CD1c-positive myeloid dendritic cell (primary cell): ENCODE measurements around the gene PIGN.
"Not testable (repeated sequence)": the region's sequence is repeated elsewhere in the genome, so short reads cannot be mapped to it uniquely, and the experiment has no call there.

ENCODE experiments used
- DNase-seq: peaks from one replicate; pipeline ENCODE4 v3.0.0-alpha.2; 2016; ENCODE audit errors: extremely low spot score

The PIGN gene

GRCh38 chr18:62054929-62055498, 131.8 kb downstream of the PIGN start:
- DNase-seq = no peak

DNA sequence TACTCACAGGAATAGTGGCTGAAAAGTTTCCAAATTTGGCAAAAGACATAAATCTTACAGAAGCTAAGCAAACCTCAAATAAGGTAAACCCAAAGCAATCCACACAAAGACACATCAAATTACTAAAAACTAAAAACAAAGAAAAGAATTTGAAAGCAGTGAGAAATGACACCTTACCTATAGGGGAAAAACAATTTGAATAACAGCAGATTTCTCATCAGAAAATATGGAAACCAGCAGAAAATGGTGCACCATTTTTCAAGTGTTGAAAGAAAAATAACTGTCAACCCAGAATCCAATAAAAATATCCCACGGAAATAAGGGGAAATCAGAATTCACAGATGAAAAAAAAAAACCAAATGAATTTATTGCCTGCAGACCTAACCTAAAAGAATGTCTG, 138.6 kb downstream of the PIGN start:
- no peak for DNase-seq

DNA sequence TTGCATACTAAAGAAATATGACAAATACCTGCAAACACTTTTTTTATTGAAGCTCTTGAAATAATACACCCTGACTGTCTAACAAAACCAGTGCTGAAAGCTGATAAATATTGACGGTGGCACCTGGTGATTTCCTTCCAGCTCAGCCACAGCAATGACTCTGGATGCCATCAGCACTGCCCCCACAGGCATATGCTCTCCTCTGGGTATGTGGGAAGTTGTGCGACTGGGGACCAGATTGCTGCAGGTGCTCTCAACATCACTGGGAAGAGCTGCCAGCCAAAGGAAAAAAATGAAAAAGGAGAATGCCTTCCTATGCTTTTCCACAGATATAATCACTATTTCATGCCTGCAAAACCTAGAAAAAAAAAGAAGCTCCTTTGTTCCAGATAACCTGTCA, 141.5 kb downstream of the PIGN start:
- DNase-seq = no peak

GRCh38 chr18:62044490-62045000, 142.3 kb downstream of the PIGN start:
- DNase-seq = no peak

DNA sequence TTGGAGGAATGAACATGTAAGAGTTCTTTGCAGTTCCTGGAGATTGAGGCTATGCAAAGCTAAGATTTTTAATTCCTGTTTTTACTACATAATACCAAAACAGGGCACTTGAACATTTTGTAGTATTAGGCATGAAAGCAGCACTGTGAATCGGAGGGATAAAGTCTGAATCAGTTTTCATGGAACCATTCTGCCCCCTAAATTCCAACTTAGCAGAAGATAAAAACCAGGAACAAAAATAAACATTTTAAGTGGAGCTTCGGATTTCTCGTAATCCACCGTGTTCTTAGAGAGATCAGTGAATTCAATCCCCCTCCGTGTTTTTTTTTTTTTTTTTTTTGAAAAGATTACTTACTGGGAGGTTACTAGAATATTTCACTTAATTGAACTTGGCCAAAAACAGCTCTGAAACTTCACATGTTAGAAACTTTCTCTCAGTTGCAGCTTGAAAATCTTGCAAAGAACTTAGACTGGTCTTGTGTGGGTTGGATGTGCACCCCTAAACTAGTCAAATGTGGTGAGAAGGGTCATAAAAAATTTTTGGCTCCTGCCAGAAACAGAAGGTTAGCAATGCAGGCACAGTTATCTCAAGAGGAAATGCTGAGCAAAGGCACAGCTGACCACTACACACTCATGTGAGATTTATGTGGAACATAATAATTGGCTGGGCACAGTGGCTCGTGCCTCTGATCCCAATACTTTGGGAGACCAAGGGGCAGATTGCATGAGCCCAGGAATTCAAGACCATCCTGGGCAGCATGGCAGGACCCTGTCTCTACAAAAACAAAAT, 148.7 kb downstream of the PIGN start:
- no peak for DNase-seq

DNA sequence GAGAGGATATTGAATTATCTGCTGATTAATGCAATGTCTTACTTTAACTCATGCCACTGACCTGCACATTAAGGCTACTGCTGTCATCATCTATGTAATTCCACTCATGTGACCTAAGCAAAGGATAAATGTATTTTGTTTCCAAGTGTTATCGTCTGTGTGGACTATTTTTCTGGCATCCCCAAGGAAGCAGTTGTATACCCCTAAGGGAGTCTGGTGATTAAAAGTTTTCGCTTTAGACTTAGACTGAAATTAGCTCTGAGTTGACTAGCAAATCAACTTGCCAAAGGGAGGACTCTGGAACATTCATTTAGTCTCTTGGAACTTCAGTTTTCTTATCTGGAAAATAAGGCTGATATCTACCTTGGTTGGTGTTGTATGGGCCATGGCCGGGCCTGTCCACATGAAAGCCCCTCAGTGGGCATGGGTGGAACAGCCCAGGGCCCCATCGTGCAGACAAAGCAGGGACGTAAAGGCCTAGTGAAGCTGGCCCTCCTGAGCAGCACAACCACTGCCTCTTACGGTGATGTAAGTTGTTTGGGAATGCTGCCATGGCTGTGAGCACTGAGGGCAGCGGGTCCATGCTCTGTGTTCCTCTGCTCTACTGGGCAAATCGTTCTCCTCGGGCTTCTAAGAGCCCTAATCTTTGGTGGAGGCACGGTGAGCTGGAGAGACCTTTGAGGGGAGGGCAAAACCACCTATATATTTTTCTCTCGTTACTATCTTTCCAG, 149.7 kb downstream of the PIGN start:
- no peak for DNase-seq

GRCh38 chr18:62034286-62034685, 152.6 kb downstream of the PIGN start:
- DNase-seq = not testable (repeated sequence)

- DNase-seq = no peak
These were observed 153.1 kb downstream of the PIGN start for GRCh38 chr18:62033756-62034155.

GRCh38 chr18:62033207-62033606, 153.6 kb downstream of the PIGN start:
- no peak for DNase-seq

DNA sequence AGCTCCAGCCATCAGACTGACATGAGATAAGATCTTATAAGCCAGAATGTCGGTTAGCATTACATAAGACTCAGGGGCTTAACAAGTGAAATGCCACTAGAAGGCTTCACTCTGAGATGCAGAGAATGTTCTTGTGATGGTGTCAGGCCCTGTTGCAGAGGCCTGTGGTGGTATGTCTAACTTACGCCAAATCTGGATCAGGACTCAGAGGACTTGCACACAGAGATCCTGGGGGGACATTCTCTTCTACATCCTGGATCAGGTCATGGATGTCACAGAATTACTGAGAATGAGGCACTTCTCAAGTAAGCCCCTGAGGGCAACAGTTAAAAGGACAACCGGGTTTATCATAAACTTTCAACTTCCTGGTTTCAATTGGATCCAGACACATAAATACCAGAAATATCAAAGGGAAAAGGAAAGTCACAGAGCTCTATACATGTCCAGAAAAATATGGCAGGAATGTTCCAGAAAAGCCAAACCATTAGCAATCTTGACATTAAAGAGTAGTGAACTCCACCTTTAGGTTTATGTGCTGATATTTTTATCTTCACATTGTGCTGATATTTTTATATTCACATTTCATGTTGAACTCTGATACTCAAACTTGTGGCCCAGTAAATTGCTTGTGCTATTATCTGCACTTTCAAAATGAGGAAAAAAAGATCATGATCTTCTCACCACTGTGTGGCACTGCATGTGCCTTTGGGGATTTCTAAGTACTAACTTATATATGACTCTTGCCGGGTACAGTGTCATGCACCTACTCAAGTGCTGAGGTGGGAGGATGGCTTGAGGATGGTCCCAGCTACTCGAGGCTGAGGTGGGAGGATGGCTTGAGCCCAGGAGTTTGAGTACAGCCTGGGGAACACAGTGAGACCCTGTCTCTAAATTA, 156.5 kb downstream of the PIGN start:
- DNase-seq = no peak

- DNase-seq = no peak
These were observed 158.1 kb downstream of the PIGN start for GRCh38 chr18:62028715-62029114.

DNA sequence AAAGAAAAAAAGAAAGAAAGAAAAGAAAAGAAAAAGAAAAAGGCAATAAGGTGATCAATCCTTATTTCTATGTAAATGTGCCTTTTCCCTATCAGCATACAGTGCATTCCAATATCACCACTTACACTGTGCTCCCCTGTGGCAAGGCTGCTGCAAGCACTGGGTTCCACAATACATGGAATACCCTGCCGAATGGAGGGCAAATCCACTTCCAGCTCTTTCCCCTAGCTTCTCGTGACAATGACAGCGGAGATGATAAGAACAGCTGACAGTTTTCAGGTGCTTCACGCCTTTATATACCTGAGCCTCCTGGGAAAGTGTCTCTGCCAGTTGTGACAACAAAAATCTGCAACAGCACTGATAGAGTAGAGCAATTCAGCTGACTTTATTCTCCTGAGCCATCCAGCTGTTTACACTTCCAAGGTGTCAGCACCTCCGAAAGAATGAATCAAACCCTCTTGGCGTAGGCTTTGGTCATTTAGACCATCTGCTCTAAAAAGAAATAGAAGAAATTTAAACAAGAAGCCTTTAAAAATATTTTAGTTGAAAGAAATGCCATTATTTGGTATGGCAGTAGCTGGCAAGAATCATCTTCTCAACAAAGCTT, 158.8 kb downstream of the PIGN start:
- no peak for DNase-seq

DNA sequence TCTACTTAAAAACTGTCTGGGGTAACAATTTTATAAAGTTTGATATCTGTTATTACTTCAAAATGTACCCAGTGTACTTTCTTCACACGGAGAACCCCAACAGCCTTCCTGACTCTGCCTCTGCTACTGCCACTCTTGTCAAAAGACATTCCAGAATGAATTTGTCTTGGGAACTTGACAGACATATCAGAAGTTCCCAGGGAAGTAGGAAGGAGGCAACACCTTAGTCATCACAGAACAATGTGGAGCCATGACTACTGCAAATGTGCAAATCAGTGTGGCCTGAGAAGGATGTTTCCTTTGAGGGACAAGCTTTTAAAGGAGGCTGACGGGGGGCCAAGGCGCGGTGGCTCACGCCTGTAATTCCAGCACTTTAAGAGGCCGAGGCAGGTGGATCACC, 160.3 kb downstream of the PIGN start:
- no peak for DNase-seq

DNA sequence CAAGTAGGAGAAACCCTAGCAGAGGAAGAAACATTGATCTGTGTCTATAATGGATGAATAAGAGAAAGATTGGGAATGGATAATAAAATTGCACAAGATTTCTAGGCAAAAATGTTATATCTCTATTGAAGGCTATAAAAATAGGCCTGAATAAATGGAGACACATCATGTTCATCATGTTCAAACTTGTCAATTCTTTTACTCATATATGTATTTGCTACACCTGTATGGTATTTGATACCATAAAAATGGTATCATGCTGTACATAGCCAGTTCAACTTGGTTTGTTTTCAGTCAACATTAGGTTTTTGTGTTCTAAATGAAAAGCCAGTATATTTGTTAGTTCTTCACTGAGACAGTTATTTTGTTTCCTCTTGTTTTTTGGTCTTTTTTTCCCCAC, 161.9 kb downstream of the PIGN start:
- no peak for DNase-seq

- DNase-seq = no peak
These were observed 163.3 kb downstream of the PIGN start for GRCh38 chr18:62023536-62023935.

GRCh38 chr18:62018759-62019041, 168.2 kb downstream of the PIGN start:
- no peak for DNase-seq

- DNase-seq = no peak
These were observed 168.7 kb downstream of the PIGN start for GRCh38 chr18:62018034-62018758.

GRCh38 chr18:62017618-62018017, 169.2 kb downstream of the PIGN start:
- no peak for DNase-seq

GRCh38 chr18:62011416-62011815, 175.4 kb downstream of the PIGN start:
- DNase-seq = no peak

DNA sequence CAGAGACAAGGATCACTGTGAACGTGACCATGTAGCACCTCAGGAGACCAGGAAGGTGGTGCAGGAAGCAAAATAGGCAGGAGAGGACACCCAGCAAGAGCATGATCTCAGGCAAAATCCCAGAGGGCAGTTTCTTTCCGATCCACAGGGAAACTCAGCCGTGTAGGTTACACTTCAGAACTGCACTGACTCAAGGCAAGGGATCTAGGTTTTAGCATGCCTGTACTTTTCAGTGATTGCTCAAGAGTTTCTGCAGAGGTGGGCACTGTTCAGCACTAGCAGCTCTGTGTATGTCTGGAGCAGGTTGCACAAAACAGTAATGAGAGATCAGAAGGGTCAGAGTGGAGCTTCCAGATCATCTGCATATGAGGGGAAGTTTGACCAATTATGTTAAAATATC, 177.3 kb downstream of the PIGN start:
- DNase-seq = no peak

GRCh38 chr18:62001396-62001795, 185.5 kb downstream of the PIGN start:
- DNase-seq = no peak
